H9 (cell line): Measurements from ENCODE around the gene CNNM2. TPM values are rescaled to one million over a fixed set of nuclear protein-coding genes. Genes with fewer than 3 reads are reported as not detected.

ENCODE experiments used
- DNase-seq: peaks from one replicate; pipeline ENCODE4 v3.0.0-alpha.2; 2017
- H2AFZ ChIP-seq: one replicate; pipeline ENCODE4 v1.6.1; 2013; ENCODE audit warnings: mild to moderate bottlenecking, low read length, control low read depth, moderate library complexity
- H2AK5ac ChIP-seq: 2 replicates; pipeline ENCODE4 v1.6.1; 2013; ENCODE audit warnings: low read length, control low read depth, mixed read lengths; ENCODE audit not compliant: insufficient read length
- H2BK120ac ChIP-seq: one replicate; pipeline ENCODE4 v1.6.1; 2013; ENCODE audit warnings: low read depth, mild to moderate bottlenecking, low read length, control low read depth, inconsistent platforms; ENCODE audit not compliant: poor library complexity, severe bottlenecking
- H2BK12ac ChIP-seq: 2 replicates; pipeline ENCODE4 v1.6.1; 2013; ENCODE audit warnings: low read length, control low read depth, mixed read lengths, low read depth; ENCODE audit not compliant: insufficient read length
- H2BK15ac ChIP-seq: 2 replicates; pipeline ENCODE4 v1.6.1; 2013; ENCODE audit warnings: low read depth, low read length, control low read depth
- H2BK20ac ChIP-seq: one replicate; pipeline ENCODE4 v1.6.1; 2013; ENCODE audit warnings: low read depth, mild to moderate bottlenecking, low read length, control low read depth, inconsistent platforms; ENCODE audit not compliant: poor library complexity, severe bottlenecking
- H2BK5ac ChIP-seq: 2 replicates; pipeline ENCODE4 v1.6.1; 2013; ENCODE audit warnings: low read length, control low read depth, mixed read lengths; ENCODE audit not compliant: insufficient read length
- H3K14ac ChIP-seq: 2 replicates; pipeline ENCODE4 v1.6.1; 2013; ENCODE audit warnings: low read length, control low read depth; ENCODE audit not compliant: insufficient read depth
- H3K18ac ChIP-seq: 2 replicates; pipeline ENCODE4 v1.6.1; 2013; ENCODE audit warnings: low read depth, mild to moderate bottlenecking, mixed read lengths, low read length, control low read depth; ENCODE audit not compliant: insufficient read length
- H3K23ac ChIP-seq: 2 replicates; pipeline ENCODE4 v1.6.1; 2013; ENCODE audit warnings: low read length, control low read depth, mixed read lengths, low read depth; ENCODE audit not compliant: insufficient read length
- H3K23me2 ChIP-seq: 2 replicates; pipeline ENCODE4 v1.6.1; 2013; ENCODE audit warnings: low read depth, mild to moderate bottlenecking, mixed read lengths, low read length, control low read depth; ENCODE audit not compliant: insufficient read length, poor library complexity, severe bottlenecking
- H3K27ac ChIP-seq: 2 replicates; pipeline ENCODE4 v1.5.1; 2013; ENCODE audit warnings: low read length, control low read depth, mixed read lengths, low read depth; ENCODE audit not compliant: insufficient read length
- H3K27me3 ChIP-seq: 2 replicates; pipeline ENCODE4 v1.6.1; 2013; ENCODE audit warnings: low read length, control low read depth, inconsistent platforms; ENCODE audit not compliant: insufficient read depth
- H3K4ac ChIP-seq: 2 replicates; pipeline ENCODE4 v1.6.1; 2013; ENCODE audit warnings: low read depth, mild to moderate bottlenecking, control low read depth, inconsistent platforms, low read length, moderate library complexity
- H3K4me1 ChIP-seq: 2 replicates; pipeline ENCODE4 v1.6.1; 2013; ENCODE audit warnings: low read length, control low read depth, inconsistent platforms; ENCODE audit not compliant: insufficient read depth
- H3K4me2 ChIP-seq: 2 replicates; pipeline ENCODE4 v1.6.1; 2013; ENCODE audit warnings: low read length, control low read depth, mixed read lengths; ENCODE audit not compliant: insufficient read length, insufficient read depth
- H3K56ac ChIP-seq: 2 replicates; pipeline ENCODE4 v1.6.1; 2013; ENCODE audit warnings: low read depth, mild to moderate bottlenecking, mixed read lengths, low read length, control low read depth; ENCODE audit not compliant: insufficient read length
- H3K79me1 ChIP-seq: 2 replicates; pipeline ENCODE4 v1.6.1; 2013; ENCODE audit warnings: low read depth, mild to moderate bottlenecking, moderate library complexity, low read length, control low read depth, inconsistent platforms; ENCODE audit not compliant: insufficient read depth, poor library complexity, severe bottlenecking
- H3K79me2 ChIP-seq: 2 replicates; pipeline ENCODE4 v1.6.1; 2013; ENCODE audit warnings: low read length, control low read depth, inconsistent platforms; ENCODE audit not compliant: insufficient read depth
- H3K9ac ChIP-seq: 2 replicates; pipeline ENCODE4 v1.6.1; 2013; ENCODE audit warnings: low read length, control low read depth, mixed read lengths; ENCODE audit not compliant: insufficient read length; ENCODE audit errors: extremely low read depth
- H3K9me3 ChIP-seq: one replicate; pipeline ENCODE4 v1.6.1; 2013; ENCODE audit warnings: low read depth, low read length, inconsistent platforms; ENCODE audit not compliant: control insufficient read depth
- H3T11ph ChIP-seq: one replicate; pipeline ENCODE4 v1.6.1; 2013; ENCODE audit warnings: mild to moderate bottlenecking, low read length, control low read depth, inconsistent platforms
- H4K20me1 ChIP-seq: one replicate; pipeline ENCODE4 v1.6.1; 2013; ENCODE audit not compliant: control insufficient read depth, insufficient read length, insufficient read depth
- H4K5ac ChIP-seq: 2 replicates; pipeline ENCODE4 v1.6.1; 2013; ENCODE audit warnings: low read depth, mild to moderate bottlenecking, mixed read lengths, low read length, control low read depth; ENCODE audit not compliant: insufficient read length
- H4K8ac ChIP-seq: replicated peaks from 2 replicates; pipeline ENCODE4 v1.6.1; 2013; ENCODE audit warnings: low read length, control low read depth, mixed read lengths, low read depth; ENCODE audit not compliant: insufficient read length
- H4K91ac ChIP-seq: 2 replicates; pipeline ENCODE4 v1.6.1; 2013; ENCODE audit warnings: low read depth, mild to moderate bottlenecking, moderate library complexity, mixed read lengths, low read length, control low read depth; ENCODE audit not compliant: insufficient read length
- H3K27ac Mint-ChIP-seq, 3 experiments: 2 replicates in 2 of 3; 3 replicates in 1 of 3; pipeline ENCODE4 v1.8.0; 2020 to 2021; ENCODE audit warnings: mixed read lengths in 3 of 3, mild to moderate bottlenecking in 1 of 3, moderate library complexity in 1 of 3
- H3K27me3 Mint-ChIP-seq: 2 replicates; pipeline ENCODE4 v1.8.0; 2021; ENCODE audit warnings: low read depth, mild to moderate bottlenecking, moderate library complexity, mixed read lengths
- H3K36me3 Mint-ChIP-seq, 3 experiments: 2 replicates in 2 of 3; 3 replicates in 1 of 3; pipeline ENCODE4 v1.8.0; 2020 to 2021; ENCODE audit warnings: low read depth in 3 of 3, mixed read lengths in 3 of 3; ENCODE audit not compliant: insufficient read depth in 1 of 3
- H3K4me1 Mint-ChIP-seq, 2 experiments: 2 replicates each; pipeline ENCODE4 v1.8.0; 2020; ENCODE audit warnings: mixed read lengths in 2 of 2
- H3K4me3 Mint-ChIP-seq, 2 experiments: 2 replicates in 1 of 2; 3 replicates in 1 of 2; pipeline ENCODE4 v1.8.0; 2020 to 2021; ENCODE audit warnings: mild to moderate bottlenecking in 2 of 2, mixed read lengths in 2 of 2, moderate library complexity in 1 of 2
- H3K9me3 Mint-ChIP-seq, 2 experiments: 2 replicates in 1 of 2; 3 replicates in 1 of 2; pipeline ENCODE4 v1.8.0; 2020; ENCODE audit warnings: mild to moderate bottlenecking in 2 of 2, mixed read lengths in 2 of 2, moderate library complexity in 1 of 2
- CTCF ChIP-seq: fragments of 200-600 bp; sonication (generic); conservative IDR thresholded peaks from 3 replicates; pipeline ENCODE4 v1.8.0; 2021; ENCODE audit warnings: antibody characterized with exemption, mild to moderate bottlenecking
- WGBS: extraction: QIAGEN DNeasy Blood & Tissue Kit; methylation state at CpG from one replicate; pipeline ENCODE4 v1.1.7; 2013; ENCODE audit warnings: missing lambda C conversion rate, low lambda C conversion rate, mixed read lengths; ENCODE audit not compliant: insufficient read length; ENCODE audit errors: extremely low coverage; 5-methylcytosine and 5-hydroxymethylcytosine counted together
- total RNA-seq: library from RNA; stranded (reverse); gene quantifications from 2 replicates; pipeline ENCODE4 v1.2.1, GENCODE V29; 2021

The CNNM2 gene
- total RNA-seq, 1 experiment from 2014 or later: 17.5 TPM

DNA sequence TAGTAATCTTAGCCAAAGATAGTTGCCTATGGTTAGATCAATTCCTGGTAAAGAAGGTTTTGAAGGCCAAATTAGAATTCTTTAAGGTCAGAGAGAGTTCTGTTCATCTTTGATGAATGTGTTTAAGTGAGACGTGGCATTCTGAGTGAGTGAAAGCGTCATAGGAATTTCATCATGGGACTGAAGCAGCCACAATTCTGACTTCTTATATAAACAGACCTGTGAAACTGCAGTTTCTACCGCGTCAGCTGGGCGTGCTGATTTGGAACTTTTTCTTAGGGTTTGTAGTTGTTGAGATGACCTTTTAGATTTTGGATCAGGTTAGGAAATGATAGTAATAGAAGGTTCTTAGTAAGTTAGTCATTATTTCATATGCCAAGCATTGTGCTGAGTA lies 103.8 kb downstream of the CNNM2 start:
- H3K4me2 ChIP-seq: no peak overlapping the region
- H3K23ac ChIP-seq: no peak overlapping the region
- H2BK5ac ChIP-seq: no peak overlapping the region
- Mint-ChIP-seq H3K27me3 (no peaks in the 10 kb centered on the region), H3K9me3 (no peaks in the 10 kb centered on the region), H3K4me1 (peaks cover 22 to 26% of the 10 kb centered on the region in 2 experiments), H3K27ac (peak overlapping the region in 1 of 3 experiments; percentile 38; a peak in 1 of 7 replicates), H3K4me3 (no peak overlapping the region), H3K36me3 (no peaks in the 10 kb centered on the region; a peak in 1 of 7 replicates)
- no peak overlapping the region for H3K56ac ChIP-seq
- no peak overlapping the region for H2AFZ ChIP-seq
- no peaks in the 10 kb centered on the region for H3K4me1 ChIP-seq
- no peak overlapping the region for H3K9ac ChIP-seq
- no peak for DNase-seq
- no peak overlapping the region for H2BK15ac ChIP-seq
- no peak overlapping the region for H3K18ac ChIP-seq
- no peak overlapping the region for H4K91ac ChIP-seq
- no peaks in the 10 kb centered on the region for H4K20me1 ChIP-seq
- H3K27me3 ChIP-seq: no peaks in the 10 kb centered on the region
- WGBS: no CpG with 5 or more reads among the region's 5 CpGs
- H4K5ac ChIP-seq: no peak overlapping the region
- no peak overlapping the region for H2BK20ac ChIP-seq
- H3K4ac ChIP-seq: no peak overlapping the region
- no peak overlapping the region for H2AK5ac ChIP-seq
- no peaks in the 10 kb centered on the region for H3K9me3 ChIP-seq
- H4K8ac ChIP-seq: no peak overlapping the region
- H2BK120ac ChIP-seq: no peak overlapping the region
- no peaks in the 10 kb centered on the region for H3K79me2 ChIP-seq
- no peaks in the 10 kb centered on the region for H3K79me1 ChIP-seq
- H3K23me2 ChIP-seq: no peaks in the 10 kb centered on the region
- no peak overlapping the region for H3T11ph ChIP-seq
- H2BK12ac ChIP-seq: no peak overlapping the region
- TF ChIP-seq CTCF: no peak
- H3K27ac ChIP-seq: no peak overlapping the region
- no peak overlapping the region for H3K14ac ChIP-seq
